ENCODE data around the gene EGR1.

The EGR1 gene

DNA sequence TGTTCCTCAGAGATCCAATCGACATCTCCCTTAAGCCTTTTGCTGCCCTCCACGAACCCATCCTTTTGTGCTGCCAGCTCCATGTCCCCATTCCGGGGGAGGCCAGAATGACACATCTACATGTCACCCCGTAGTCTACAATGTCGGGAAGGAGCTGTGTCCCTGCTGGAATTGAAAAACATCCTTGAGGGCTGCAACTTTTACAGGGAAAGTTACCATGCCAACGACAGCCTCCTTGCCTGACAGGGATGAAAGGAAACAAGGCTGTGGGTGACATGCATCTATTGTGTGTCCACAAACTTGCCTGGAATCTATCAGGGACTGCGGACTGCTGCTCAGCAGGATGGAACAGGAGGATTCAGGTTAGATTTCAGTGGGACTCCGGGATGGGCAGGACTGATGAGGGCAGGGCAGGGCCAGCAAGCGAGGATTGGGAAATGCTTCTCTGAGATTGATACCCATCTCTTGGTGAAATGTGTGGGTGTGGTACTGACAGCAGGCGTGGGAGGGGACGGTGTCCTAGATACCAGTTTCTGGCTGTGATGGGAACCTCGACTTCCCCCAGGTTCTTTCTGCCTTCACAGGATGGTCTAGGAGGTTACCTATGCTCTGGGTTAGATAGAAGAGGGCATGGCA lies 25.5 kb downstream of the EGR1 start:
- Histone ChIP-seq H3K4me3 (replicated peaks; ENCODE audit: insufficient read depth, low read length) (no peak overlapping the region), H3K27me3 (ENCODE audit: insufficient read depth, poor library complexity, severe bottlenecking) (no peaks in the 10 kb centered on the region), H3K27ac (replicated peaks) (no peak overlapping the region)
- TF ChIP-seq POLR2AphosphoS5 (IDR thresholded peaks at IDR 0.05; ENCODE audit: low read depth): no peak
- TF ChIP-seq, protein P1, sequence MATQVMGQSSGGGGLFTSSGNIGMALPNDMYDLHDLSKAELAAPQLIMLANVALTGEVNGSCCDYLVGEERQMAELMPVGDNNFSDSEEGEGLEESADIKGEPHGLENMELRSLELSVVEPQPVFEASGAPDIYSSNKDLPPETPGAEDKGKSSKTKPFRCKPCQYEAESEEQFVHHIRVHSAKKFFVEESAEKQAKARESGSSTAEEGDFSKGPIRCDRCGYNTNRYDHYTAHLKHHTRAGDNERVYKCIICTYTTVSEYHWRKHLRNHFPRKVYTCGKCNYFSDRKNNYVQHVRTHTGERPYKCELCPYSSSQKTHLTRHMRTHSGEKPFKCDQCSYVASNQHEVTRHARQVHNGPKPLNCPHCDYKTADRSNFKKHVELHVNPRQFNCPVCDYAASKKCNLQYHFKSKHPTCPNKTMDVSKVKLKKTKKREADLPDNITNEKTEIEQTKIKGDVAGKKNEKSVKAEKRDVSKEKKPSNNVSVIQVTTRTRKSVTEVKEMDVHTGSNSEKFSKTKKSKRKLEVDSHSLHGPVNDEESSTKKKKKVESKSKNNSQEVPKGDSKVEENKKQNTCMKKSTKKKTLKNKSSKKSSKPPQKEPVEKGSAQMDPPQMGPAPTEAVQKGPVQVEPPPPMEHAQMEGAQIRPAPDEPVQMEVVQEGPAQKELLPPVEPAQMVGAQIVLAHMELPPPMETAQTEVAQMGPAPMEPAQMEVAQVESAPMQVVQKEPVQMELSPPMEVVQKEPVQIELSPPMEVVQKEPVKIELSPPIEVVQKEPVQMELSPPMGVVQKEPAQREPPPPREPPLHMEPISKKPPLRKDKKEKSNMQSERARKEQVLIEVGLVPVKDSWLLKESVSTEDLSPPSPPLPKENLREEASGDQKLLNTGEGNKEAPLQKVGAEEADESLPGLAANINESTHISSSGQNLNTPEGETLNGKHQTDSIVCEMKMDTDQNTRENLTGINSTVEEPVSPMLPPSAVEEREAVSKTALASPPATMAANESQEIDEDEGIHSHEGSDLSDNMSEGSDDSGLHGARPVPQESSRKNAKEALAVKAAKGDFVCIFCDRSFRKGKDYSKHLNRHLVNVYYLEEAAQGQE (IDR thresholded peaks at IDR 0.05; ENCODE audit: insufficient replicate concordance, low read depth): no peak
- no peak for TF ChIP-seq SPI1 (IDR thresholded peaks at IDR 0.05; ENCODE audit: borderline replicate concordance, low read depth)
- no peak for DNase-seq (ENCODE audit: low read depth in 1 of 2, low spot score in 1 of 2)

DNA sequence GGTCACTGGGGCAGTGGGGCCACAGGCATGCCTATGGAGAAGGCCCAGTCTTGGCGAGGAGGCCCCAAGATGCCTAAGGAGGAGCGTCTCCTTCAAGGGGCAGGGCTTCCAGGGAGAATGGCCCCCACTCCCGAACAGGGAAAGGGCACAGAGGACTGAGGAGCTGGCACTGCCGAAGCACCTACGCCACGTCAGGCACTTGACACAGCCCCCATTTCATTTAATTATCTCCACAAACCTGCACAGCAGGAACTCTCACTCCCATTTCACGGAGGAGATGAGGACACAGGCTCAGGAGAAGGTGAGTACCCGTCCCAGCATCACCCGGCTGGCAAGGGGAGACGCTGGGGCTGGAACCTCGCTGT lies 26.0 kb downstream of the EGR1 start:
- Histone ChIP-seq H3K27me3 (ENCODE audit: insufficient read depth, poor library complexity, severe bottlenecking) (no peaks in the 10 kb centered on the region), H3K27ac (replicated peaks) (no peak overlapping the region), H3K4me3 (replicated peaks; ENCODE audit: insufficient read depth, low read length) (peak overlapping the region; percentile 38)
- TF ChIP-seq GABPA (IDR thresholded peaks at IDR 0.05; ENCODE audit: low read depth): no peak
- no peak for TF ChIP-seq POLR2AphosphoS5 (IDR thresholded peaks at IDR 0.05; ENCODE audit: low read depth)
- TF ChIP-seq SPI1 (IDR thresholded peaks at IDR 0.05; ENCODE audit: borderline replicate concordance, low read depth): no peak
- TF ChIP-seq, protein P2, sequence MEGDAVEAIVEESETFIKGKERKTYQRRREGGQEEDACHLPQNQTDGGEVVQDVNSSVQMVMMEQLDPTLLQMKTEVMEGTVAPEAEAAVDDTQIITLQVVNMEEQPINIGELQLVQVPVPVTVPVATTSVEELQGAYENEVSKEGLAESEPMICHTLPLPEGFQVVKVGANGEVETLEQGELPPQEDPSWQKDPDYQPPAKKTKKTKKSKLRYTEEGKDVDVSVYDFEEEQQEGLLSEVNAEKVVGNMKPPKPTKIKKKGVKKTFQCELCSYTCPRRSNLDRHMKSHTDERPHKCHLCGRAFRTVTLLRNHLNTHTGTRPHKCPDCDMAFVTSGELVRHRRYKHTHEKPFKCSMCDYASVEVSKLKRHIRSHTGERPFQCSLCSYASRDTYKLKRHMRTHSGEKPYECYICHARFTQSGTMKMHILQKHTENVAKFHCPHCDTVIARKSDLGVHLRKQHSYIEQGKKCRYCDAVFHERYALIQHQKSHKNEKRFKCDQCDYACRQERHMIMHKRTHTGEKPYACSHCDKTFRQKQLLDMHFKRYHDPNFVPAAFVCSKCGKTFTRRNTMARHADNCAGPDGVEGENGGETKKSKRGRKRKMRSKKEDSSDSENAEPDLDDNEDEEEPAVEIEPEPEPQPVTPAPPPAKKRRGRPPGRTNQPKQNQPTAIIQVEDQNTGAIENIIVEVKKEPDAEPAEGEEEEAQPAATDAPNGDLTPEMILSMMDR (IDR thresholded peaks at IDR 0.05; ENCODE audit: insufficient read depth, low read length): no peak
- TF ChIP-seq, protein P1 (IDR thresholded peaks at IDR 0.05; ENCODE audit: insufficient replicate concordance, low read depth): no peak
- no peak for DNase-seq (ENCODE audit: low read depth in 1 of 2, low spot score in 1 of 2)

DNA sequence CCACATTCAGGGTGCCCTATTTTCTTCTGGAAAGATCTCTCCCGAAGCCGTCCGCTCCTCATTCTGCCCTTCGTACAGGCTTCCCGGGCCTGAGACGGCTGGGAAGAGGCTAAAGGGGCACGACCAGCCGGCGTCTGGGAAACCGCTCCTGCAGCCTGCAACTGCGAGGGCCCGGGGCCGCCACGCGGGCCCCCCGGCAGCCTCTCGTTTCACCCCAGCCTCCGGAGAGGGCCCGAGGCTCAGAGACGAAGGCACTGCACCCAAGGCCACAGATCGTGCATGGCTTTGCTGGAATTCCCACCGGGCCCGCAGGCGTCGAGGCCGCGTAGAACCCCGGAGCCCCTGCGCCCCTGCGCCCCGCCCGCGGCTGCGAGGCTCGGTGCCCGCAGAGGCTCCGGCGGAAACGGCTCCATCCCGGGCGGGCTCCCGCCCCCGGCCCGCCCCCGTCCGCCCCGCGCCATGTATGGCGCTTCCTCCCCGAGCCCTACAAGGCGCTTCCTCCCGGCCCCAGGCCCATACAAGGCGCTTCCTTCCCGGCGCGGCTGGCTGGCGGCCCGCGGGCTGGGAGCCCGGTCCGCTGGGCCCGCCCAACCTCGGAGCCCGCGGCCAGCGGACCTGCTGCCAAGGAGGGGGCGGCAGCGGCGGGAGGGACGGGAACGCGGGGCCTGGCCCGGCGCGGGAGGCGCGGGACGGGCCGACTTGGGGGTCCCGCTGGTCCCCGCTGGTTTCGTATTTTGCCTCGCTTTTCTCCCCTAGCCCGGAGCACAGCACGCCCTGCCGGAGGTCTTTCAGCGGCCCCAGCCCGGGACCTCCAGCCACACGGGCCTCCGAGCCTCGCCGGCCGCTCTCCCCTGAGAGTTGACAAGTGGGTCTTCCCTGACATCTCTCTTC lies 26.6 kb downstream of the EGR1 start:
- Histone ChIP-seq H3K4me3 (replicated peaks; ENCODE audit: insufficient read depth, low read length) (peak overlapping the region; percentile 38), H3K27me3 (ENCODE audit: insufficient read depth, poor library complexity, severe bottlenecking) (no peaks in the 10 kb centered on the region), H3K27ac (replicated peaks) (no peak overlapping the region)
- DNase-seq (ENCODE audit: low read depth in 1 of 2, low spot score in 1 of 2): peak; percentile 24 to 58
- TF ChIP-seq POLR2AphosphoS5 (IDR thresholded peaks at IDR 0.05; ENCODE audit: low read depth) (no peak), SPI1 (IDR thresholded peaks at IDR 0.05; ENCODE audit: borderline replicate concordance, low read depth) (0 out of 2 replicates have a peak, but pooled peaks have one; percentile 1), GABPA (IDR thresholded peaks at IDR 0.05; ENCODE audit: low read depth) (no peak)
- TF ChIP-seq, protein P2 (IDR thresholded peaks at IDR 0.05; ENCODE audit: insufficient read depth, low read length): no peak
- TF ChIP-seq, protein P1 (IDR thresholded peaks at IDR 0.05; ENCODE audit: insufficient replicate concordance, low read depth): no peak

Measured in HL-60 (cell line).